Activated CD8-positive, alpha-beta T cell treated with anti-CD3 and anti-CD28 coated beads for 36 hours (primary cell): Measurements from ENCODE around the gene GEMIN7. TPM values are rescaled to one million over a fixed set of nuclear protein-coding genes. Genes with fewer than 3 reads are reported as not detected.

Experiments used
- ATAC-seq: fragments of 200-7000 bp; cut with Tn5 transposase; one replicate; pipeline ENCODE4 v1.10.0; 2021; ENCODE audit warnings: mild to moderate bottlenecking, moderate library complexity
- CTCF ChIA-PET: fragments of 350-600 bp; sonication (Branson Sonifier 250); formaldehyde crosslinking; loops from one replicate; lab custom pipeline; 2021; ENCODE audit warnings: antibody characterized with exemption; lab: Charles Lee
- POLR2A ChIA-PET: fragments of 350-600 bp; sonication (Branson Sonifier 250); formaldehyde crosslinking; loops from one replicate; lab custom pipeline; 2021; ENCODE audit warnings: antibody characterized with exemption; lab: Charles Lee
- DNase-seq: peaks from one replicate; pipeline ENCODE4 v3.0.0-alpha.2; 2020
- H3K27ac Mint-ChIP-seq: one replicate; pipeline ENCODE4 v1.8.0; 2021; ENCODE audit warnings: mild to moderate bottlenecking, mixed read lengths
- H3K27me3 Mint-ChIP-seq: one replicate; pipeline ENCODE4 v1.8.0; 2021; ENCODE audit warnings: mixed read lengths
- H3K36me3 Mint-ChIP-seq: one replicate; pipeline ENCODE4 v1.8.0; 2021; ENCODE audit warnings: low read depth, mixed read lengths
- H3K4me1 Mint-ChIP-seq: one replicate; pipeline ENCODE4 v1.8.0; 2021; ENCODE audit warnings: low read depth, mixed read lengths
- H3K4me3 Mint-ChIP-seq: one replicate; pipeline ENCODE4 v1.8.0; 2021; ENCODE audit warnings: mild to moderate bottlenecking, moderate library complexity, mixed read lengths
- H3K9me3 Mint-ChIP-seq: one replicate; pipeline ENCODE4 v1.8.0; 2021; ENCODE audit warnings: mixed read lengths
- intact Hi-C: fragments of 100-400 bp; cut with micrococcal nuclease; formaldehyde crosslinking; loops from one replicate; pipeline ENCODE4 v1.10.0; 2022
- total RNA-seq, 2 experiments: library from RNA; stranded (reverse); gene quantifications; one replicate each; pipeline ENCODE4 v1.2.3, GENCODE V29; 2021
- TF ChIP-seq, protein P1 (sequence below): fragments of 200-600 bp; IDR thresholded peaks from one replicate; pipeline ENCODE4 v1.8.0; 2022; ENCODE audit warnings: antibody characterized with exemption, mild to moderate bottlenecking

The GEMIN7 gene
- total RNA-seq, 2 experiments from 2014 or later = 44.1 to 46.8 TPM

GRCh38 chr19:45079911-45080370, 881 bp downstream of the GEMIN7 start:
- no peaks in the 10 kb centered on the region for H3K9me3 Mint-ChIP-seq
- peaks cover 27% of the 10 kb centered on the region for H3K36me3 Mint-ChIP-seq
- peaks cover 36% of the 10 kb centered on the region for H3K4me1 Mint-ChIP-seq
- ATAC-seq = no peak
- intact Hi-C loops = no loop called here
- peak overlapping the region; percentile 91 for H3K27ac Mint-ChIP-seq
- POLR2A ChIA-PET = interaction anchor here (1.0 to 2.9 kb wide), 6 partner anchors 10 to 99 kb away, joined by 3 to 18 read pairs (median 5); partner anchors contain the start of genes BLOC1S3, PPP1R37 and TRAPPC6A
- no peak for DNase-seq
- TF ChIP-seq, protein P1, sequence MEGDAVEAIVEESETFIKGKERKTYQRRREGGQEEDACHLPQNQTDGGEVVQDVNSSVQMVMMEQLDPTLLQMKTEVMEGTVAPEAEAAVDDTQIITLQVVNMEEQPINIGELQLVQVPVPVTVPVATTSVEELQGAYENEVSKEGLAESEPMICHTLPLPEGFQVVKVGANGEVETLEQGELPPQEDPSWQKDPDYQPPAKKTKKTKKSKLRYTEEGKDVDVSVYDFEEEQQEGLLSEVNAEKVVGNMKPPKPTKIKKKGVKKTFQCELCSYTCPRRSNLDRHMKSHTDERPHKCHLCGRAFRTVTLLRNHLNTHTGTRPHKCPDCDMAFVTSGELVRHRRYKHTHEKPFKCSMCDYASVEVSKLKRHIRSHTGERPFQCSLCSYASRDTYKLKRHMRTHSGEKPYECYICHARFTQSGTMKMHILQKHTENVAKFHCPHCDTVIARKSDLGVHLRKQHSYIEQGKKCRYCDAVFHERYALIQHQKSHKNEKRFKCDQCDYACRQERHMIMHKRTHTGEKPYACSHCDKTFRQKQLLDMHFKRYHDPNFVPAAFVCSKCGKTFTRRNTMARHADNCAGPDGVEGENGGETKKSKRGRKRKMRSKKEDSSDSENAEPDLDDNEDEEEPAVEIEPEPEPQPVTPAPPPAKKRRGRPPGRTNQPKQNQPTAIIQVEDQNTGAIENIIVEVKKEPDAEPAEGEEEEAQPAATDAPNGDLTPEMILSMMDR = no peak
- CTCF ChIA-PET = interaction anchor here (1.0 to 3.0 kb wide), 5 partner anchors 12 to 107 kb away, joined by 3 to 14 read pairs (median 8); no protein-coding TSS in a partner anchor
- H3K27me3 Mint-ChIP-seq = no peaks in the 10 kb centered on the region
- H3K4me3 Mint-ChIP-seq = peak overlapping the region; percentile 98

- H3K4me3 Mint-ChIP-seq = peak overlapping the region; percentile 50
- H3K27ac Mint-ChIP-seq = peak overlapping the region; percentile 21
- TF ChIP-seq, protein P1 = no peak
Observed at GRCh38 chr19:45082170-45082569, 3.1 kb downstream of the GEMIN7 start.

GRCh38 chr19:45086480-45086879, 7.4 kb downstream of the GEMIN7 start:
- TF ChIP-seq, protein P1 = no peak
- no peak overlapping the region for H3K4me3 Mint-ChIP-seq
- POLR2A ChIA-PET = interaction anchor here (0.6 to 0.9 kb wide), 2 partner anchors 11 to 68 kb away, joined by 3 read pairs; no protein-coding TSS in a partner anchor

More at GRCh38 chr19:45082170-45082569, 3.1 kb downstream of the GEMIN7 start:
- ATAC-seq (no peak), DNase-seq (no peak)
- CTCF ChIA-PET = no interaction called here
- Mint-ChIP-seq H3K4me1 (peaks cover 38% of the 10 kb centered on the region), H3K9me3 (no peaks in the 10 kb centered on the region), H3K36me3 (peaks cover 34% of the 10 kb centered on the region), H3K27me3 (no peaks in the 10 kb centered on the region)
- intact Hi-C loops = no loop called here
- POLR2A ChIA-PET = no interaction called here

DNA sequence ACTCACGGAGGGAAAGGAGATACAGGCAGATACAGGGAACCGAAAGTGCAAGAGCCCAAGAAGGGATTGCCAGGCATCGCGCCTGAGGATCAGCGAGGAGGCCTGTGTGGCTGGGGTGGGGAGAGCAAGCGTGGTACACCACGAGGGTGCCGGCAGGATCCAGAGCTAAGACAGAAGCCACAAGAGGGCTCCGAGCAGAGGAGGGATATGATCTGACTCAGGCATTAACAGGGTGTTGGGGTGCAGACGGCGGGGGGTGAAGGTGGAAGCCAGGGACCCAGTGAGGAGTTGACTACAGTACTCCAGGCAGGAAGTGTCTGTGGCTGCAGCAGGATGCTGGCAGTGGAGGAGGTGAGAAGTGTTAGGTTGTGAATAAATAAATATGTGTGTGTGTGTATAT, 8.5 kb downstream of the GEMIN7 start:
- peaks cover 39% of the 10 kb centered on the region for H3K36me3 Mint-ChIP-seq
- peak overlapping the region; percentile 48 for H3K4me3 Mint-ChIP-seq
- no peaks in the 10 kb centered on the region for H3K9me3 Mint-ChIP-seq
- ChIA-PET POLR2A (interaction anchor here (0.9 to 1.3 kb wide), 3 partner anchors 9 to 67 kb away, joined by 3 to 4 read pairs (median 3); no protein-coding TSS in a partner anchor), CTCF (interaction anchor here (0.7 to 1.4 kb wide), 2 partner anchors 9 to 19 kb away, joined by 3 to 4 read pairs; partner anchors contain the start of gene GEMIN7)
- peaks cover 31% of the 10 kb centered on the region for H3K4me1 Mint-ChIP-seq
- peak overlapping the region; percentile 92 for H3K27ac Mint-ChIP-seq
- TF ChIP-seq, protein P1 = no peak
- ATAC-seq = peak; percentile 69
- DNase-seq = peak; percentile 77
- intact Hi-C loops = no loop called here
- no peaks in the 10 kb centered on the region for H3K27me3 Mint-ChIP-seq

More at GRCh38 chr19:45086480-45086879, 7.4 kb downstream of the GEMIN7 start:
- CTCF ChIA-PET = interaction anchor here (1.4 kb wide), 1 partner anchor 8 kb away, joined by 4 read pairs; the partner anchor contains the start of gene GEMIN7
- H3K36me3 Mint-ChIP-seq = peaks cover 42% of the 10 kb centered on the region
- no peak for ATAC-seq
- no peak for DNase-seq
- H3K4me1 Mint-ChIP-seq = peaks cover 35% of the 10 kb centered on the region
- H3K27ac Mint-ChIP-seq = peak overlapping the region; percentile 19
- intact Hi-C loops = no loop called here
- H3K27me3 Mint-ChIP-seq = no peaks in the 10 kb centered on the region
- H3K9me3 Mint-ChIP-seq = no peaks in the 10 kb centered on the region

GRCh38 chr19:45090034-45090433, 11.0 kb downstream of the GEMIN7 start:
- TF ChIP-seq, protein P1 = no peak
- Mint-ChIP-seq H3K4me1 (peaks cover 48% of the 10 kb centered on the region), H3K9me3 (no peaks in the 10 kb centered on the region), H3K36me3 (peaks cover 50% of the 10 kb centered on the region), H3K27me3 (no peaks in the 10 kb centered on the region), H3K4me3 (no peak overlapping the region), H3K27ac (no peak overlapping the region)
- CTCF ChIA-PET = interaction anchor here (1.3 to 2.0 kb wide), 4 partner anchors 13 to 35 kb away, joined by 3 to 11 read pairs (median 5); no protein-coding TSS in a partner anchor
- DNase-seq = no peak
- POLR2A ChIA-PET = interaction anchor here (1.2 to 1.7 kb wide), 5 partner anchors 10 to 23 kb away, joined by 3 to 8 read pairs (median 4); partner anchors contain the start of gene GEMIN7
- ATAC-seq = no peak
- intact Hi-C loops = no loop called here
